Left ventricle myocardium inferior (tissue), 1 donor: ENCODE results near the gene RNF19B. TPM values are rescaled to one million over a fixed set of nuclear protein-coding genes. Genes with fewer than 3 reads are reported as not detected.

ENCODE experiments used
- DNase-seq: peaks from one replicate; pipeline ENCODE4 v3.0.0-alpha.2; 2020
- H3K27ac ChIP-seq: fragments of 200-600 bp; replicated peaks from 2 replicates; pipeline ENCODE4 v1.8.0; 2021
- H3K27me3 ChIP-seq: fragments of 200-600 bp; 2 replicates; pipeline ENCODE4 v1.8.0; 2021; ENCODE audit warnings: low read depth
- H3K36me3 ChIP-seq: fragments of 200-600 bp; 2 replicates; pipeline ENCODE4 v1.8.0; 2021
- H3K4me1 ChIP-seq: fragments of 200-600 bp; 2 replicates; pipeline ENCODE4 v1.8.0; 2021
- H3K4me3 ChIP-seq: fragments of 200-600 bp; 2 replicates; pipeline ENCODE4 v1.8.0; 2021; ENCODE audit warnings: mild to moderate bottlenecking, moderate library complexity
- H3K9me3 ChIP-seq: fragments of 200-600 bp; replicated peaks from 2 replicates; pipeline ENCODE4 v1.8.0; 2021
- intact Hi-C: fragments of 100-400 bp; cut with micrococcal nuclease; formaldehyde crosslinking; loops from one replicate; pipeline ENCODE4 v1.11.0; 2022
- total RNA-seq: library from RNA; stranded (reverse); fragmentation: NEBNext Ultra II Directional; extraction: Animal tissue kit (Norgen Biotek cat#: 25700); gene quantifications from one replicate; pipeline ENCODE4 v1.2.1, GENCODE V29; 2021
- TF ChIP-seq, protein P1 (sequence below): fragments of 200-600 bp; IDR thresholded peaks from 2 replicates; pipeline ENCODE4 v1.8.0; 2021; ENCODE audit warnings: antibody characterized with exemption, mild to moderate bottlenecking, borderline replicate concordance
- donor health status: DM: no; HTN: yes; CAD: no; lungs with severe emphysema.

The RNF19B gene
- total RNA-seq, 1 donor from 2014 or later = 15.4 TPM

DNA sequence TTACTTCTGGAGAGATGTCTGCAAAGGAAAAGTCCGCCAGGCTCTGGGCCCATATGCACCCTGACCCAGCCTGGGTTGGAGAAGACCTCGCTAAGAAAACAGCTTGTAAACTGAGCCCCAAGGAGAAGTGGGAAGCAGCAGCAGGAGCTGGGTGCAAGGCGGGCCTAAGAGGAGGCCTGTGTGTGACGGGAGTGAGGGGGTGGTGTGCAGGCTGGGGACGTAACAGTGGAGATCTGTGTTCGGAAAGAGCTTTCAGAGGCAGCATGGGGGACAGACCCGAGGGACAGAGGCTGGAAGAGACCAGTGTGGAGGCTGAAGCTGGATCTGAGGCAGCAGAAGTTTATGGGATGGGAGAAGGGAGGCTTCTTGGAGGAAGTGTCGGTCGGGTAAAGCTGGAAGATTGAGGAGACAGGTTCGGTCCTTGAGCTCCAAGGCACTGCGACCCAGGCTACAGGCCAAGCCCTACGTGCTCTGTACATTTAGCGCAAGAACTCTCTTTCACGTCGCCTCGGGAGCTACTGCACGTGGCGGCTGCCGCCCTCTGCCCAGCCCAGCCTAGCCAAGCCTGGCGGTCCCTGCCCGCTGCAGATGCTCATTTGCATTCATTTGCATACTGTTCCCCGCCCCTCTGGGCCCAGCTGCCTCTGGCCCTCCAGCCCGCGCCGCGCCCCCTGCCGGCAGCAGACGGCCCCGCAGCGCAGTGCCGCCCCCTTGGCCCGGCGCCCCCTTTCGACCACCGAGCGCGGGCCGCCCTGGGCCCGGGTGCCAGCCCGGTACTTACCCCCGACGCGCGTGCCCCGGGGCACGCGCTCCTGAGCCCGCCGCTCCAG is 72.0 kb downstream of the RNF19B start:
- TF ChIP-seq, protein P1, sequence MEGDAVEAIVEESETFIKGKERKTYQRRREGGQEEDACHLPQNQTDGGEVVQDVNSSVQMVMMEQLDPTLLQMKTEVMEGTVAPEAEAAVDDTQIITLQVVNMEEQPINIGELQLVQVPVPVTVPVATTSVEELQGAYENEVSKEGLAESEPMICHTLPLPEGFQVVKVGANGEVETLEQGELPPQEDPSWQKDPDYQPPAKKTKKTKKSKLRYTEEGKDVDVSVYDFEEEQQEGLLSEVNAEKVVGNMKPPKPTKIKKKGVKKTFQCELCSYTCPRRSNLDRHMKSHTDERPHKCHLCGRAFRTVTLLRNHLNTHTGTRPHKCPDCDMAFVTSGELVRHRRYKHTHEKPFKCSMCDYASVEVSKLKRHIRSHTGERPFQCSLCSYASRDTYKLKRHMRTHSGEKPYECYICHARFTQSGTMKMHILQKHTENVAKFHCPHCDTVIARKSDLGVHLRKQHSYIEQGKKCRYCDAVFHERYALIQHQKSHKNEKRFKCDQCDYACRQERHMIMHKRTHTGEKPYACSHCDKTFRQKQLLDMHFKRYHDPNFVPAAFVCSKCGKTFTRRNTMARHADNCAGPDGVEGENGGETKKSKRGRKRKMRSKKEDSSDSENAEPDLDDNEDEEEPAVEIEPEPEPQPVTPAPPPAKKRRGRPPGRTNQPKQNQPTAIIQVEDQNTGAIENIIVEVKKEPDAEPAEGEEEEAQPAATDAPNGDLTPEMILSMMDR = peak; percentile 60
- Histone ChIP-seq H3K9me3 (no peaks in the 10 kb centered on the region), H3K36me3 (no peaks in the 10 kb centered on the region), H3K27ac (no peak overlapping the region), H3K27me3 (peaks cover 78% of the 10 kb centered on the region), H3K4me3 (peak overlapping the region; percentile 61), H3K4me1 (peaks cover 16% of the 10 kb centered on the region)
- intact Hi-C loops = no loop called here
- no peak for DNase-seq

- intact Hi-C loops = no loop called here
- H3K9me3 ChIP-seq = no peaks in the 10 kb centered on the region
- H3K27ac ChIP-seq = no peak overlapping the region
- TF ChIP-seq, protein P1 = no peak
- no peaks in the 10 kb centered on the region for H3K36me3 ChIP-seq
- peaks cover 88% of the 10 kb centered on the region for H3K27me3 ChIP-seq
- DNase-seq = no peak
- H3K4me3 ChIP-seq = no peak overlapping the region
- H3K4me1 ChIP-seq = peaks cover 17% of the 10 kb centered on the region
These were observed 73.0 kb downstream of the RNF19B start for GRCh38 chr1:32891630-32892029.

DNA sequence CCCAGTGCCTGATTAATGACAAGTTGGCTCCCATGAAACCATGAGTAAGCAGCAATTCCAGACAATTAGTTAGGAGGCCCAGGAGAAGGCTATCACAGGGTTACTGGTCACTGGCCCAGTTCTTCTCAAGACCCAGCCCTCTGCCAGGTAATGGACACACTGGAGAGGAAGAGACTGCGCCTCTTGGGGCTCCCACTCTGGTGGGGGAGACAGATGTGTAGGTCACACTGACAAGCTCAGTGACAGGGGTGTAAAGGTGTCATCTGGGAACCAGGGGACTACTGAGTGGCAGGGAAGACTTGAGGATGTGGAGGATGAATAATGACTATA is 73.4 kb downstream of the RNF19B start:
- no peak overlapping the region for H3K4me3 ChIP-seq
- no peaks in the 10 kb centered on the region for H3K9me3 ChIP-seq
- no peaks in the 10 kb centered on the region for H3K36me3 ChIP-seq
- intact Hi-C loops = no loop called here
- H3K4me1 ChIP-seq = peaks cover 21% of the 10 kb centered on the region
- peaks cover 92% of the 10 kb centered on the region for H3K27me3 ChIP-seq
- no peak overlapping the region for H3K27ac ChIP-seq
- TF ChIP-seq, protein P1 = no peak
- no peak for DNase-seq

DNA sequence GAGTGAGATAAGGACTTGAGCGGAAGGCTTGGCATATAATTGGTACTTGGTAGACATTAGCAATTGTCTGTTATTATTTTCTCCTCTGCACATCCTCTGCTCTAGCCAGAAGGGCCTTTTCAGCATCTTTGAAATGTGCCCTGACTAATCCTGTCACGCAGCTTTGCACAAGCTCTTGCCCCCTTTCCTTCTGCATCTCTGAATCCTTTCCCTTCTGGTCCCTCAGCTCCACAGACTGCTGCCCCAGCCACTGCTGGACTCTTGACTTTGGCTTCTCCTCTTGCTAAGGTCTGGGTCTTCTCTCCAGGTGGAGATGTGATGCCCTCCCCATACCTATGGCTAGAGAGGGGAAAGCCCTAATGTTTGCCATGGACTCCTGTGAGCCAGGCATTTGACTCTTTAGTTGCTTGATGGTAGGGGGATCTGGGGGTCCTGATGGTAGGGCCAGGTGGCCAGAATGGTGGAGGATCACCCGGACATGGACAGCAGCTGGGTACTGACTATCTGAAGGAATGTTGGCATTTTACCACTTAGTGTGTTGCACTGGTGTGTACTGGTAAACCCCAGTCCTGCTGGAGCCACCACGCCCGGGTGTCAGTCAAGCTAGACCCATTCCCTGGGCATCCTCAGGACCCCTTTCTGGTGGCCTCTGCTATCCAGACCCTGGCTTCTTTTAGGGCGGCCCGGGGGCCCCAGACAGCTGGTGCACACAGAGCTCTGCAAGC is 73.9 kb downstream of the RNF19B start:
- TF ChIP-seq, protein P1 = no peak
- no peaks in the 10 kb centered on the region for H3K36me3 ChIP-seq
- no peaks in the 10 kb centered on the region for H3K9me3 ChIP-seq
- no peak overlapping the region for H3K27ac ChIP-seq
- H3K4me1 ChIP-seq = peaks cover 26% of the 10 kb centered on the region
- no peak overlapping the region for H3K4me3 ChIP-seq
- no peak for DNase-seq
- intact Hi-C loops = no loop called here
- peaks cover 97% of the 10 kb centered on the region for H3K27me3 ChIP-seq

DNA sequence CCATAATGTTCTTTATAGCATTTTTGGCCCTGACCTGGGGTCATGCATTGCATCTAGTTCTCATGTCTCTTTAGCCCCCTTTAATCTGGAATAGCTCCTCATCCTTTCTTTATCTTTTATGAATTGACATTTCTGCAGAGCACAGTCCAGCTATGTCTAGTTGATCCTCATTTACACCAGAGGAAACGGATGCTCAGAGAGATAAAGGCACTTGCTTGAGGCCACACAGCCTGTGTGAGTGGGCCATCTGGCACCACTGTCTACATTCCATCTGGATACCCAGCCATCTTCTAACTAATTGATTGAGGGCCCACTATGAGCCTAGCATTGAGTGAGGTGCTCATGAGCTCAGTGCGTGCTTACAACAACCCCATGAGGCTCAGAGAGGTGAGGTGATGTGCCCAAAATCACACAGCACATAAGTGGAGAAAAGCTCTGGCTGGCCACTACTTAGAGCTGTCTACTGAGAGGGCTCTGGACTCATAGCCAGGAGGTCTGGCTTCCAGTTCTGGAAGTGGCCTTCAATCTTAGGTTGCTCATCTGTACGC is 74.8 kb downstream of the RNF19B start:
- no peaks in the 10 kb centered on the region for H3K9me3 ChIP-seq
- H3K36me3 ChIP-seq = no peaks in the 10 kb centered on the region
- peaks cover 100% of the 10 kb centered on the region for H3K27me3 ChIP-seq
- TF ChIP-seq, protein P1 = no peak
- DNase-seq = no peak
- H3K4me3 ChIP-seq = no peak overlapping the region
- intact Hi-C loops = no loop called here
- peaks cover 26% of the 10 kb centered on the region for H3K4me1 ChIP-seq
- no peak overlapping the region for H3K27ac ChIP-seq
